ENCODE results near the gene RNF213. TPM values are rescaled to one million over a fixed set of nuclear protein-coding genes. Genes with fewer than 3 reads are reported as not detected.

The RNF213 gene
- total and polyA plus RNA-seq, 2 of the 8 experiments (the other 6 are each of a cell fraction or from before 2014, with no cell fraction given): 33.8 to 62.8 TPM

DNA sequence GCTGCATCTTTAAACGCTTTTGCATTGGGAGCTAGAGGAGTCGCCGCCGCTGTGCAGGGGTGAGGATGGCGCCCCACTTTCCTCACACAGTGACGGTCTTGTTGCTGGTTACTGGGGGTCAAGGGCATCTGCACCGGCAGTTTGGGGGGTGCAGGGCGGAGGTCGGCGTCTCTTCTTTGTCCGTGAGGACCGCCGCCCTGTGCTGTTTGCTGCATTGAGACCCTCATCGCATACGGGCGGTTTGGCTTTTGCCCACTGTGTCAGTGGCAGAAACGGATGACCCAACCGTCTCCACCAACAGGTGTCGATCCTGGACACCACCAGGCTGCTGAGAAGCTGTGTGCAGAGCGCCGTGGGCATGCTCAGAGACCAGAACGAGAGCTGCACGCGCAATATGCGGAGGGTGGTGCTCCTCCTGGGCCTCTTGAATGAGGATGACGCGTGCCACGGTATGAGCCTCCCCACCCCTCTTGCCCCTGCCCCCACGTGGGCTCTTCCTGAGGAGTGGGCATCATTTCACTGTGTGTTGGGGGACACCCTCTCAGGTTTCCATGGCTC lies 93.1 kb downstream of the RNF213 start:
- Histone ChIP-seq H3K23ac (ENCODE audit: insufficient read length) (no peak overlapping the region), H3K4me1 (replicated peaks in 1 of 4; ENCODE audit: control insufficient read depth in 3 of 4, insufficient read depth in 4 of 4, low read length in 3 of 4) (no peaks in the 10 kb centered on the region)
- no peak for TF ChIP-seq SAP30 (IDR thresholded peaks at IDR 0.05; ENCODE audit: insufficient read depth, insufficient replicate concordance, low read length)
- TF ChIP-seq CBX5 (IDR thresholded peaks at IDR 0.05; ENCODE audit: low read depth, low read length): no peak

More for the DNA sequence above, 93.1 kb downstream of the RNF213 start:
- Histone ChIP-seq H2AFZ (ENCODE audit: low read length) (no peak overlapping the region), H3K23me2 (ENCODE audit: low read depth, low read length) (no peaks in the 10 kb centered on the region), H2AK5ac (ENCODE audit: low read depth, low read length) (no peak overlapping the region), H4K8ac (ENCODE audit: extremely low read depth, insufficient read depth, low read length) (no peak overlapping the region), H3K9ac (replicated peaks in 1 of 4; ENCODE audit: extremely low read depth in 1 of 4, low read depth in 3 of 4, low read length in 3 of 4) (no peak overlapping the region), H3K79me1 (ENCODE audit: low read depth, low read length) (no peaks in the 10 kb centered on the region), H3K79me2 (ENCODE audit: control insufficient read depth in 1 of 2, insufficient read depth in 2 of 2, low read length in 2 of 2) (no peaks in the 10 kb centered on the region), H3K9me3 (ENCODE audit: insufficient read depth in 2 of 2, low read depth in 1 of 2, low read length in 1 of 2) (no peaks in the 10 kb centered on the region), H4K91ac (replicated peaks; ENCODE audit: insufficient read length, low read length) (no peak overlapping the region), H3K4me3 (ENCODE audit: extremely low read depth in 1 of 4, insufficient read depth in 2 of 4, low read depth in 3 of 4, low read length in 4 of 4) (no peak overlapping the region), H2BK120ac (replicated peaks; ENCODE audit: low read depth, low read length) (no peak overlapping the region), H4K5ac (ENCODE audit: insufficient read length, low read depth, low read length) (no peak overlapping the region), H3K4me2 (ENCODE audit: insufficient read depth in 1 of 2, low read depth in 2 of 2, low read length in 2 of 2) (no peak overlapping the region), H2BK20ac (ENCODE audit: low read length) (no peak overlapping the region), H3K36me3 (ENCODE audit: control insufficient read depth in 2 of 4, insufficient read depth in 4 of 4, low read length in 3 of 4) (peaks cover 23 to 63% (median 48%) of the 10 kb centered on the region in 4 experiments), H2BK12ac (ENCODE audit: low read depth, low read length) (no peak overlapping the region), H3K4ac (replicated peaks; ENCODE audit: insufficient read length, low read depth, low read length) (no peak overlapping the region), H2BK5ac (ENCODE audit: low read depth, low read length) (no peak overlapping the region), H3K56ac (replicated peaks; ENCODE audit: insufficient read length, low read depth, low read length) (no peak overlapping the region), H2BK15ac (ENCODE audit: low read length) (no peak overlapping the region), H3K27ac (ENCODE audit: low read depth, low read length) (no peak overlapping the region), H3K18ac (ENCODE audit: extremely low read depth, low read length) (no peak overlapping the region), H3K27me3 (replicated peaks in 1 of 4; ENCODE audit: control insufficient read depth in 3 of 4, extremely low read depth in 1 of 4, insufficient read depth in 3 of 4, low read length in 3 of 4) (no peaks in the 10 kb centered on the region; a peak in 1 of 7 replicates), H4K20me1 (replicated peaks in 1 of 2; ENCODE audit: control insufficient read depth in 1 of 2, insufficient read depth in 2 of 2, low read length in 2 of 2) (peaks cover 1 to 5% of the 10 kb centered on the region in 2 experiments), H3K14ac (ENCODE audit: insufficient read length) (no peak overlapping the region)
- 89% methylated on average over 20 of the region's 29 CpGs; no CpG with 5 or more reads in 1 of the 2 experiments for WGBS, 2 experiments (ENCODE audit: extremely low coverage in 1 of 2, insufficient coverage in 1 of 2, insufficient read length in 1 of 2, insufficient replicate concordance in 2 of 2, low coverage in 1 of 2, low lambda C conversion rate in 2 of 2, missing lambda C conversion rate in 1 of 2)
- DNase-seq (ENCODE audit: low read depth in 1 of 2, low spot score in 2 of 2) (no peak), FAIRE-seq (no peak)
- ChIA-PET CTCF (ENCODE audit: partially characterized antibody) (interaction anchor here (0.8 to 5.5 kb wide), 4 partner anchors 9 to 268 kb away, joined by 3 to 29 read pairs (median 4); no protein-coding TSS in a partner anchor), POLR2A (ENCODE audit: partially characterized antibody) (no interaction called here)

Data from H1 (cell line).